RWPE1 (cell line): ENCODE data around the gene ULK4.

Experiments
- CTCF ChIA-PET: fragments of 350-600 bp; sonication (Branson Sonifier 250); formaldehyde crosslinking; extraction: SDS; loops from one replicate; lab custom pipeline; 2021; lab: Yijun Ruan, JAX
- POLR2A ChIA-PET: fragments of 400-600 bp; formaldehyde crosslinking; extraction: SDS; loops from one replicate; lab custom pipeline; 2020; ENCODE audit warnings: antibody characterized with exemption; ENCODE audit not compliant: low non-redundant PET; lab: Yijun Ruan, JAX
- DNase-seq: peaks from one replicate; pipeline ENCODE4 v3.0.0; 2012; ENCODE audit warnings: low spot score
- H3K27ac ChIP-seq: fragments of 450-650 bp; 2 replicates; pipeline ENCODE4 v1.5.1; 2017
- CTCF ChIP-seq: fragments of 450-650 bp; conservative IDR thresholded peaks from 2 replicates; pipeline ENCODE4 v1.5.1; 2017; ENCODE audit warnings: low read depth, mild to moderate bottlenecking

The ULK4 gene

GRCh38 chr3:41753651-41754050, 208.3 kb downstream of the ULK4 start:
- no peak for TF ChIP-seq CTCF
- H3K27ac ChIP-seq: no peak overlapping the region
- DNase-seq: no peak
- ChIA-PET POLR2A (no interaction called here), CTCF (no interaction called here)

GRCh38 chr3:41751597-41751996, 210.3 kb downstream of the ULK4 start:
- H3K27ac ChIP-seq: no peak overlapping the region
- TF ChIP-seq CTCF: no peak
- ChIA-PET CTCF (no interaction called here), POLR2A (no interaction called here)
- DNase-seq: no peak

GRCh38 chr3:41749988-41750387, 211.9 kb downstream of the ULK4 start:
- no peak overlapping the region for H3K27ac ChIP-seq
- TF ChIP-seq CTCF: no peak
- POLR2A ChIA-PET: no interaction called here
- DNase-seq: no peak
- CTCF ChIA-PET: interaction anchor here (0.5 kb wide), 1 partner anchor 348 kb away, joined by 3 read pairs; no protein-coding TSS in a partner anchor

GRCh38 chr3:41746215-41746614, 215.7 kb downstream of the ULK4 start:
- POLR2A ChIA-PET: no interaction called here
- H3K27ac ChIP-seq: no peak overlapping the region
- DNase-seq: no peak
- no peak for TF ChIP-seq CTCF
- CTCF ChIA-PET: no interaction called here

GRCh38 chr3:41742121-41742520, 219.8 kb downstream of the ULK4 start:
- no peak for DNase-seq
- ChIA-PET CTCF (no interaction called here), POLR2A (no interaction called here)
- no peak overlapping the region for H3K27ac ChIP-seq
- no peak for TF ChIP-seq CTCF

- DNase-seq: no peak
- TF ChIP-seq CTCF: no peak
- CTCF ChIA-PET: interaction anchor here (0.5 kb wide), 1 partner anchor 1244 kb away, joined by 3 read pairs; no protein-coding TSS in a partner anchor
- POLR2A ChIA-PET: no interaction called here
- H3K27ac ChIP-seq: no peak overlapping the region
Measured at GRCh38 chr3:41740374-41740886, 221.5 kb downstream of the ULK4 start.
